ENCODE measurements around the gene GABRB3. TPM values are rescaled to one million over a fixed set of nuclear protein-coding genes. Genes with fewer than 3 reads are reported as not detected.

Gene GABRB3
- total RNA-seq, 2 donors from 2014 or later: 0.72 to 1.1 TPM

GRCh38 chr15:26632500-26632899 is 140.4 kb downstream of the GABRB3 start:
- H3K9ac ChIP-seq (ENCODE audit: low read depth in 2 of 2, low read length in 2 of 2): no peak overlapping the region
- H3K27me3 ChIP-seq: no peaks in the 10 kb centered on the region
- H3K4me1 ChIP-seq: no peaks in the 10 kb centered on the region
- H3K9me3 ChIP-seq: no peaks in the 10 kb centered on the region
- H3K36me3 ChIP-seq: no peaks in the 10 kb centered on the region
- intact Hi-C loops (cut with DNase I): no loop called here
- no peak for TF ChIP-seq CTCF (IDR thresholded peaks at IDR 0.05)
- no peak overlapping the region for H3K4me3 ChIP-seq
- H3K27ac ChIP-seq: no peak overlapping the region
- DNase-seq: no peak

GRCh38 chr15:26631894-26632293 is 141.0 kb downstream of the GABRB3 start:
- H3K27me3 ChIP-seq: no peaks in the 10 kb centered on the region
- H3K27ac ChIP-seq: no peak overlapping the region
- H3K9me3 ChIP-seq: no peaks in the 10 kb centered on the region
- no peak overlapping the region for H3K4me3 ChIP-seq
- intact Hi-C loops (cut with DNase I): no loop called here
- H3K36me3 ChIP-seq: no peaks in the 10 kb centered on the region
- no peak overlapping the region for H3K9ac ChIP-seq (ENCODE audit: low read depth in 2 of 2, low read length in 2 of 2)
- no peak for DNase-seq
- no peak for TF ChIP-seq CTCF (IDR thresholded peaks at IDR 0.05)
- H3K4me1 ChIP-seq: no peaks in the 10 kb centered on the region

DNA sequence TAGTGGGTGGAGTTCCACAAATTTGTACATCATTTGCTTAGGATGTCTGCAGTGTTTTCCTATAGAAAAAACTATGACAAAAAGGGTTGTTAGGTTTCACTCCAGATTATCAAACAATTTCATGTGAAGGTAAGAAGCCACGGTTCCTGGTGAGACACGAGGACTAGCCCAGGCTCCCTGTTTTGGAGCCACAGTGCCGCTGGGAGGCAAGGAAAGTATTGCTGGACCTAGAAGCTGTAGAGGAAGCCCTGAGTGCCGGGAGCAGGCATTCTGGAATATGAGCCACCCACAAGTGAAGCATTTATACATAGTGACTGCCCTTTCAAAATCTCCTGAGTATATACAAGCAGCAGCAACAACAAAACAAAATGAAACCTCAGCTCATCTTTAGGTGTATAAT is 142.0 kb downstream of the GABRB3 start:
- Histone ChIP-seq H3K27ac (no peak overlapping the region), H3K9ac (ENCODE audit: low read depth in 2 of 2, low read length in 2 of 2) (no peak overlapping the region), H3K36me3 (no peaks in the 10 kb centered on the region), H3K27me3 (no peaks in the 10 kb centered on the region), H3K4me1 (no peaks in the 10 kb centered on the region), H3K4me3 (no peak overlapping the region), H3K9me3 (no peaks in the 10 kb centered on the region)
- no peak for TF ChIP-seq CTCF (IDR thresholded peaks at IDR 0.05)
- no peak for DNase-seq
- intact Hi-C loops (cut with DNase I): no loop called here

GRCh38 chr15:26628879-26629529 is 143.9 kb downstream of the GABRB3 start:
- no peak overlapping the region for H3K9ac ChIP-seq (ENCODE audit: low read depth in 2 of 2, low read length in 2 of 2)
- intact Hi-C loops (cut with DNase I): no loop called here
- no peaks in the 10 kb centered on the region for H3K9me3 ChIP-seq
- no peak for TF ChIP-seq CTCF (IDR thresholded peaks at IDR 0.05)
- H3K27me3 ChIP-seq: no peaks in the 10 kb centered on the region
- H3K4me1 ChIP-seq: no peaks in the 10 kb centered on the region
- no peak overlapping the region for H3K27ac ChIP-seq
- peak; percentile 42 for DNase-seq
- no peak overlapping the region for H3K4me3 ChIP-seq
- no peaks in the 10 kb centered on the region for H3K36me3 ChIP-seq

DNA sequence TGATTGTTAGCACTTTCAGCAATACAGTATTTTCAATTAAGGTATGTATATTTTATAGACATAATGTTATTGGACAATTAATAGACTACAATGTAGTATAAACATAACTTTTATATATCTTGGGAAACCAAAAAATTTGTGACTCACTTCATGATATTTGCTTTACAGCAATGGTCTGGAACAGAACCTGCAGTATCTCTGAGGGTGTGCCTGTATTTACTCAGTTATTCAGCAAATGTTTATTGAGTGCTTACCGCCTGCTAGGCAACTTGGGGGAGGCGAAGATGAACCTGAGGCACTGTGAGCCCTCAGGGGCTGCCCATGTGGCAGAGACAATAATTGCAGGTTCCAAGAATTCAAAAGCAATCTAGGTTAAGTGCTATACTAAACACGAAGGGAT is 144.8 kb downstream of the GABRB3 start:
- no peak overlapping the region for H3K4me3 ChIP-seq
- H3K36me3 ChIP-seq: no peaks in the 10 kb centered on the region
- no peak for TF ChIP-seq CTCF (IDR thresholded peaks at IDR 0.05)
- no peaks in the 10 kb centered on the region for H3K27me3 ChIP-seq
- DNase-seq: no peak
- H3K9ac ChIP-seq (ENCODE audit: low read depth in 2 of 2, low read length in 2 of 2): no peak overlapping the region
- intact Hi-C loops (cut with DNase I): no loop called here
- H3K9me3 ChIP-seq: no peaks in the 10 kb centered on the region
- no peak overlapping the region for H3K27ac ChIP-seq
- no peaks in the 10 kb centered on the region for H3K4me1 ChIP-seq
